Measurements from ENCODE around the gene FAM13A.

Gene FAM13A

GRCh38 chr4:88952081-88952480, 104.9 kb downstream of the FAM13A start:
- TF ChIP-seq, protein P1, sequence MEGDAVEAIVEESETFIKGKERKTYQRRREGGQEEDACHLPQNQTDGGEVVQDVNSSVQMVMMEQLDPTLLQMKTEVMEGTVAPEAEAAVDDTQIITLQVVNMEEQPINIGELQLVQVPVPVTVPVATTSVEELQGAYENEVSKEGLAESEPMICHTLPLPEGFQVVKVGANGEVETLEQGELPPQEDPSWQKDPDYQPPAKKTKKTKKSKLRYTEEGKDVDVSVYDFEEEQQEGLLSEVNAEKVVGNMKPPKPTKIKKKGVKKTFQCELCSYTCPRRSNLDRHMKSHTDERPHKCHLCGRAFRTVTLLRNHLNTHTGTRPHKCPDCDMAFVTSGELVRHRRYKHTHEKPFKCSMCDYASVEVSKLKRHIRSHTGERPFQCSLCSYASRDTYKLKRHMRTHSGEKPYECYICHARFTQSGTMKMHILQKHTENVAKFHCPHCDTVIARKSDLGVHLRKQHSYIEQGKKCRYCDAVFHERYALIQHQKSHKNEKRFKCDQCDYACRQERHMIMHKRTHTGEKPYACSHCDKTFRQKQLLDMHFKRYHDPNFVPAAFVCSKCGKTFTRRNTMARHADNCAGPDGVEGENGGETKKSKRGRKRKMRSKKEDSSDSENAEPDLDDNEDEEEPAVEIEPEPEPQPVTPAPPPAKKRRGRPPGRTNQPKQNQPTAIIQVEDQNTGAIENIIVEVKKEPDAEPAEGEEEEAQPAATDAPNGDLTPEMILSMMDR (IDR thresholded peaks at IDR 0.05; ENCODE audit: control extremely low read depth, extremely low read depth, low read depth, missing control alignments): no peak
- CTCF ChIA-PET: no interaction called here
- no peak for DNase-seq (ENCODE audit: extremely low spot score)
- POLR2A ChIA-PET: no interaction called here

GRCh38 chr4:88949605-88950004, 107.4 kb downstream of the FAM13A start:
- no peak for DNase-seq (ENCODE audit: extremely low spot score)
- ChIA-PET POLR2A (no interaction called here), CTCF (no interaction called here)
- TF ChIP-seq, protein P1 (IDR thresholded peaks at IDR 0.05; ENCODE audit: control extremely low read depth, extremely low read depth, low read depth, missing control alignments): no peak

GRCh38 chr4:88940506-88940905, 116.5 kb downstream of the FAM13A start:
- ChIA-PET POLR2A (no interaction called here), CTCF (no interaction called here)
- TF ChIP-seq, protein P1 (IDR thresholded peaks at IDR 0.05; ENCODE audit: control extremely low read depth, extremely low read depth, low read depth, missing control alignments): no peak
- DNase-seq (ENCODE audit: extremely low spot score): no peak

GRCh38 chr4:88939697-88940096, 117.3 kb downstream of the FAM13A start:
- DNase-seq (ENCODE audit: extremely low spot score): no peak

DNA sequence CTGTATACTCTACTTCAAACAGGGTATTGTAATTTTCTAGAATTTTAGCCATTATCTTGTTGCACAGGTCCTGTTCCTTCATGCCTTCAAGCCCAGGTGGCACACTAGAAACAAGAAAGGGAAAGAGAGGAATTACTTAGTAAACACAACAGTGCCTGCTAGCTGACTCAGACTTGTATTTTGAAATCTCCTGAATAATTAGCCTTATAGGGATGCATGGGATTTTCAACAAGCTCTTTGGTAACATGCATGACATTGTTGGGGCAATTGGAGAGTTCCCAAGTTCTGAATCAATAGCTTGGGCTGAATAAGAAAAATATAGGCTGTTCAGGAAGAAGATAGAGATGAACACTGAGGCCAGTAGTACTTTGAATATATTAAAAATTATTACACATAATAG, 118.8 kb downstream of the FAM13A start:
- no peak for DNase-seq (ENCODE audit: extremely low spot score)
- TF ChIP-seq, protein P1 (IDR thresholded peaks at IDR 0.05; ENCODE audit: control extremely low read depth, extremely low read depth, low read depth, missing control alignments): no peak
- ChIA-PET CTCF (no interaction called here), POLR2A (no interaction called here)

More at GRCh38 chr4:88939697-88940096, 117.3 kb downstream of the FAM13A start:
- POLR2A ChIA-PET: no interaction called here
- CTCF ChIA-PET: no interaction called here
- TF ChIP-seq, protein P1 (IDR thresholded peaks at IDR 0.05; ENCODE audit: control extremely low read depth, extremely low read depth, low read depth, missing control alignments): no peak

- CTCF ChIA-PET: no interaction called here
- DNase-seq (ENCODE audit: extremely low spot score): no peak
- TF ChIP-seq, protein P1 (IDR thresholded peaks at IDR 0.05; ENCODE audit: control extremely low read depth, extremely low read depth, low read depth, missing control alignments): no peak
- POLR2A ChIA-PET: no interaction called here
Observed at GRCh38 chr4:88937081-88937480, 119.9 kb downstream of the FAM13A start.

Data from GM10248 (cell line).